Hematopoietic multipotent progenitor cell (in vitro differentiated cells): ENCODE data around the gene CASK. TPM values are rescaled to one million over a fixed set of nuclear protein-coding genes. Genes with fewer than 3 reads are reported as not detected.
A peak's percentile ranks its signal among the peaks of the same experiment; 100 is the strongest.
"Not testable (repeated sequence)": the region's sequence is repeated elsewhere in the genome, so short reads cannot be mapped to it uniquely, and the experiment has no call there.

Source experiments
- DNase-seq, 3 donors: peaks; one replicate each; pipeline ENCODE4 v3.0.0-alpha.2; 2011 to 2015; ENCODE audit warnings: low read depth in 2 of 3, low spot score in 2 of 3
- total RNA-seq: library from RNA; depleted of rRNA; stranded (reverse); fragments of >200 nt; gene quantifications from one replicate; pipeline ENCODE4 v1.2.3, GENCODE V29; 2012

CASK gene
- total RNA-seq, 1 donor = 4.3 TPM

- no peak for DNase-seq
Measured at GRCh38 chrX:41655631-41656030, 267.7 kb downstream of the CASK start.

- DNase-seq = no peak
Measured at GRCh38 chrX:41655101-41655500, 268.3 kb downstream of the CASK start.

- DNase-seq = no peak
Measured at GRCh38 chrX:41653125-41653524, 270.2 kb downstream of the CASK start.

- DNase-seq = not testable (repeated sequence)
Measured at GRCh38 chrX:41646201-41646600, 277.2 kb downstream of the CASK start.

- peak in 2 of 3 donors; percentile 1 to 13 for DNase-seq
Measured at GRCh38 chrX:41634284-41634683, 289.1 kb downstream of the CASK start.

- DNase-seq = no peak
Measured at GRCh38 chrX:41630091-41630490, 293.3 kb downstream of the CASK start.

- DNase-seq = no peak
Measured at GRCh38 chrX:41629539-41629938, 293.8 kb downstream of the CASK start.

- peak in 1 of 3 donors; percentile 7 for DNase-seq
Measured at GRCh38 chrX:41621222-41621723, 302.1 kb downstream of the CASK start.

GRCh38 chrX:41619221-41619620 is 304.1 kb downstream of the CASK start:
- no peak for DNase-seq

- no peak for DNase-seq
Measured at GRCh38 chrX:41616935-41617334, 306.4 kb downstream of the CASK start.

GRCh38 chrX:41616255-41616654 is 307.1 kb downstream of the CASK start:
- no peak for DNase-seq

GRCh38 chrX:41608244-41608643 is 315.1 kb downstream of the CASK start:
- DNase-seq = no peak

- no peak for DNase-seq
Measured at GRCh38 chrX:41607264-41607832, 316.0 kb downstream of the CASK start.

GRCh38 chrX:41606057-41606456 is 317.3 kb downstream of the CASK start:
- DNase-seq = not testable (repeated sequence)

- DNase-seq = no peak
Measured at GRCh38 chrX:41604766-41605543, 318.4 kb downstream of the CASK start.

GRCh38 chrX:41604177-41604576 is 319.2 kb downstream of the CASK start:
- no peak for DNase-seq

GRCh38 chrX:41603596-41603995 is 319.8 kb downstream of the CASK start:
- DNase-seq = no peak

- no peak for DNase-seq
Measured at GRCh38 chrX:41602816-41603345, 320.5 kb downstream of the CASK start.

- DNase-seq = no peak
Measured at GRCh38 chrX:41600291-41600690, 323.1 kb downstream of the CASK start.

GRCh38 chrX:41599507-41599906 is 323.8 kb downstream of the CASK start:
- DNase-seq = no peak

- peak in 1 of 3 donors; percentile 4 for DNase-seq
Measured at GRCh38 chrX:41596596-41596995, 326.8 kb downstream of the CASK start.

- no peak for DNase-seq
Measured at GRCh38 chrX:41594634-41595033, 328.7 kb downstream of the CASK start.
